Measurements from ENCODE around the gene SLC47A1. TPM values are rescaled to one million over a fixed set of nuclear protein-coding genes. Genes with fewer than 3 reads are reported as not detected.

Gene SLC47A1
- polyA plus RNA-seq, 3 donors, result 0.22 to 1.0 (median 0.36) TPM

DNA sequence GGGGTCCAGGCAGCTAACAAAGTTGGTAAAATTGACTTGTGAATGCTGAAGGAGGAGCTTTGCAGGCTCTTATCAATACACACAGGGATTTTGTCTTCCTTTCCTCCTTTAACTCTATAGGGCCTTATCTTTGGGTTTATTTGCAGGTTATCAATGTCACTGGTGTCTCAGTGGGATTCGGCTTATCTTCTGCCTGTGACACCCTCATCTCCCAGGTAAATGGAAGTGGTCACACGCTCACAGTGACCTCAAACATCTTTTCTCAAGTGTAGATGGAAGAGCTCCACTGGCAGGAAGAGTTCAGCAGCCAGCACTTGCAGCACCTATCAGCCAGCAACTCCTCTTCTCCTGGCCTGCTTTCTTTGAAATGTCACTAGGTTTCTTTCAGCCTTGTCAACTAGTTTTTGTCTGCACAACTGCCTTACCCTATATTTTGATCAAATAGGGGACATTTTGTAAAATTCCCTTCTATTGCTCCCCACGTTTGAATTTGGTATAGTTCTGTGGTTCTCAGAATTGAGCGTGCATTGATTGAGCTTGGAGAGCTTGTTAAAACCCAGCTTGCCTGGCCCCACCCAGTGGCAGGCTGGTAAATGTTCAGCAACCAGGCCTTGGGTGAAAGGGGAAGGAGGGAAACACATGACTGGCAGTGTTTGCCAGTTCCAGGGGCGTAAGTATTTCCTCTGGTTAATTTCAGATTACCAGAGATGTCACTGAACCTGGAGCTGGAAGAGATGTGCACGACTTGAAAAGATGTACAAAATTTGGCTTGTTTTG is 12.8 kb downstream of the SLC47A1 start:
- no peak overlapping the region for H3K27ac ChIP-seq (ENCODE audit: low read depth, low read length)
- whole genome bisulfite sequencing, 3 donors, result 40 to 51% (median 44%) methylated on average over 6 of the region's 6 CpGs

GRCh38 chr17:19549746-19550623 is 16.3 kb downstream of the SLC47A1 start:
- H3K27ac ChIP-seq (ENCODE audit: low read depth, low read length), result no peak overlapping the region
- WGBS, 3 donors, result 74 to 88% (median 86%) methylated on average over 7 of the region's 7 CpGs

DNA sequence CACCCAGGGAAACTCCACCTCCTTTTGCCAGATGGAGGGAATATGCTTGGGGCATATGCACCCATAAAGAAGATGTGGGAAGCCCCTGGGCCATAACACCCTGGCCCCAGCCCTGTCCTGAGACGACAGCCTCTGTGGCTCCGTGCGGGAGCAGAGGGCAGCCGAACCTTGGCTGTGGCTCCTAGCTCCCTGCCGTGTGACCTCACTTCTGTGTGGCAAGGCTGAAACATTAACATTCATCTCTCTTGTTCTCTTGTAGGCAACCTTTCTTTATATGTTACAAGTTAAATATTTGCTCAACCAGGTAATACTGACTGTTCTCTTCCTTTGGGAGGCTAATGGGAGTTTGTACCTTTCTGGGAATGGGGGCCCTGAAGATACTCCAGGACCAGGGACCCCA is 17.5 kb downstream of the SLC47A1 start:
- H3K27ac ChIP-seq (ENCODE audit: low read depth, low read length), result no peak overlapping the region
- 62 to 93% (median 88%) methylated on average over 5 of the region's 5 CpGs for WGBS, 3 donors

- WGBS, 3 donors, result 82 to 87% (median 85%) methylated on average over 9 of the region's 9 CpGs
- no peak overlapping the region for H3K27ac ChIP-seq (ENCODE audit: low read depth, low read length)
These were observed 18.0 kb downstream of the SLC47A1 start for GRCh38 chr17:19551591-19552148.

GRCh38 chr17:19553036-19553435 is 19.4 kb downstream of the SLC47A1 start:
- 86 to 95% (median 95%) methylated on average over 8 of the region's 8 CpGs for WGBS, 3 donors
- no peak overlapping the region for H3K27ac ChIP-seq (ENCODE audit: low read depth, low read length)

GRCh38 chr17:19554393-19554792 is 20.7 kb downstream of the SLC47A1 start:
- WGBS, 3 donors, result 45 to 61% (median 57%) methylated on average over 9 of the region's 9 CpGs
- no peak overlapping the region for H3K27ac ChIP-seq (ENCODE audit: low read depth, low read length)

GRCh38 chr17:19555746-19556145 is 22.1 kb downstream of the SLC47A1 start:
- H3K27ac ChIP-seq (ENCODE audit: low read depth, low read length), result no peak overlapping the region
- 89 to 91% (median 91%) methylated on average over 11 of the region's 11 CpGs for WGBS, 3 donors

GRCh38 chr17:19558946-19559345 is 25.3 kb downstream of the SLC47A1 start:
- no peak overlapping the region for H3K27ac ChIP-seq (ENCODE audit: low read depth, low read length)

DNA sequence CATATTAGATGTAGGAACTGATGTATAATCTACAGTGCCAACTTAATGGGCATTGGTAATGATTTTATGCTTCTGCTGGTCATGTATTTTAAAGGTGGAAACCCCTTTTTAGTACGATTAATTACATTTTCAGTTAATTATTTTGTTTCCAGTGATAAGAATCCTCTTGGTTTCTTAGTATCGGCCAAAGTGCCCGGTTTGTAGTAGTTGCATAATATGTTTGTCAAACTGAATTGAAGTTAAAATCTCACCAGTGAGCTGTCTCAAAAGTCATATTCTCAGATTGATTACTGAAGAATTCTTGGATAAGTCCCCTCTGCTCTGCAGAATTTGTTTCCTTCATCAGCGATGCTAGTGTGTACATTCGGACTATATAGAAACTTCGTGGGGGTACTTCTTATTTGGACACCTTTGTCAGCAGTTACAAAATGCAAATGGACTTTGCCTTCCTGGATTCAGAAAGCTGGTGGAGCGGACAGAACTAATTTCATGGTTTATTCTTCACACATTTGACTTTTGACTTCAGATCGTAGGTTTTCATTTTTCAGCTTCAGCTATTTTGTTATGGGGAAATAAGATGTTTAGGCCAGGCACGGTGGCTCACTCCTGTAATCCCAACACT is 28.2 kb downstream of the SLC47A1 start:
- 44 to 90% (median 78%) methylated on average over 9 of the region's 9 CpGs for WGBS, 3 donors
- H3K27ac ChIP-seq (ENCODE audit: low read depth, low read length), result no peak overlapping the region

GRCh38 chr17:19565817-19566575 is 32.3 kb downstream of the SLC47A1 start:
- WGBS, 3 donors, result 89 to 95% (median 92%) methylated on average over 13 to 15 of the region's 15 CpGs
- no peak overlapping the region for H3K27ac ChIP-seq (ENCODE audit: low read depth, low read length)

- 69 to 81% (median 80%) methylated on average over 23 of the region's 23 CpGs for WGBS, 3 donors
- no peak overlapping the region for H3K27ac ChIP-seq (ENCODE audit: low read depth, low read length)
These were observed 33.8 kb downstream of the SLC47A1 start for GRCh38 chr17:19567216-19568015.

DNA sequence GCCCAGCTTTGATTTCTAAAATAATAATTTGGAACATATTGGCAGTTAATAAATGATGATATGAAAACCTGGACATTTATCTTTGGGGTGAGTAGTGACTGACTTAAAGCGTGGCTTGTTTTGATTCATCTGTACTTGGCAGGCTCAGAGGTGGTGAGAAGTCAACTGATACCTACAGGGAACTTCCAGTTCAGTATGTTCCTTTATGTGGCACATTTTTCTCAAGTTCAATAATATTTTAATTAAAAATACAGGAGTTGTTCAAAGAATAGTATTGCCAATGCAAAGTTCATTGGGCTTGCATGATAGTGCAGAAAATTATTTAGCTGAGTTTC is 34.3 kb downstream of the SLC47A1 start:
- WGBS, 3 donors, result 90 to 93% (median 91%) methylated on average over 1 of the region's 1 CpG
- H3K27ac ChIP-seq (ENCODE audit: low read depth, low read length), result no peak overlapping the region

- WGBS, 3 donors, result 66 to 80% (median 71%) methylated on average over 3 of the region's 3 CpGs
These were observed 36.3 kb downstream of the SLC47A1 start for GRCh38 chr17:19569785-19570543.

DNA sequence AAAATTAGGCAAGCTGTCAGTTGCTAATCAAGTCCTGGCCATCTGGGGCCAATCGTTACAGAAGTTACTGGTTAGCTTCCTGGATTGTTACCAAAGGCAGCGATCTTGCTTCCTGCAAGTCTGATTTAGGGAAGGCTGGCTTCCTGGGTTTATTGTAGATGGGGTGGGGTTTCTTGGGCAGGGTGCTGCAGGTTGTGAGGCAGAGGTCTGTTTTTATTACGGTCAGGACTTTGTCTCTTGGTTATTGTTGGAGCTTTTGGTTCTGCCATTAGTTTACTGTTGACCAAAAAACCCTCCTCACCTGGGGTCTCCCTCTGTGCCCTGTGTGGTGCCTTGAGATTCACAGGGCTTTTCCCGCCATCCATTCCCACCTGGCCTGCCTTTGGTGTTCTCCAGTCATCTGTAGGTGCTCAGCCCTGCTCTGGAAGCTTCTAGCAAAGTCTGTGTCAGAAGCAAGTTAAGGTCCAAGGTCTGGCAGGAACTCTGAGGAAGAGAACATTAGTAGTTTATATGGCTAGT is 36.9 kb downstream of the SLC47A1 start:
- WGBS, 3 donors, result 31 to 53% (median 35%) methylated on average over 4 of the region's 4 CpGs
- H3K27ac ChIP-seq (ENCODE audit: low read depth, low read length), result no peak overlapping the region

More at GRCh38 chr17:19569785-19570543, 36.3 kb downstream of the SLC47A1 start:
- no peak overlapping the region for H3K27ac ChIP-seq (ENCODE audit: low read depth, low read length)

GRCh38 chr17:19573075-19573474 is 39.4 kb downstream of the SLC47A1 start:
- H3K27ac ChIP-seq (ENCODE audit: low read depth, low read length), result no peak overlapping the region
- 16 to 52% (median 17%) methylated on average over 2 of the region's 2 CpGs for WGBS, 3 donors

- WGBS, 3 donors, result 75 to 87% (median 79%) methylated on average over 4 of the region's 4 CpGs
- H3K27ac ChIP-seq (ENCODE audit: low read depth, low read length), result no peak overlapping the region
These were observed 41.3 kb downstream of the SLC47A1 start for GRCh38 chr17:19574956-19575355.

GRCh38 chr17:19578545-19578944 is 44.9 kb downstream of the SLC47A1 start:
- WGBS, 3 donors, result 69 to 81% (median 71%) methylated on average over 4 of the region's 4 CpGs
- no peak overlapping the region for H3K27ac ChIP-seq (ENCODE audit: low read depth, low read length)

All from adipose tissue (tissue), 3 donors.